ACHN (cell line): ENCODE data around the gene FRAS1.
"Not testable (repeated sequence)": the region's sequence is repeated elsewhere in the genome, so short reads cannot be mapped to it uniquely, and the experiment has no call there.

Source experiments
- DNase-seq: peaks from one replicate; pipeline ENCODE4 v3.0.0-alpha.2; 2015
- in situ Hi-C: cut with HindIII; loops from 2 replicates; pipeline ENCODE4 v1.10.0; 2017; ENCODE audit warnings: low sequenced_read_pairs, low pct_ligation_motif_present, low pct_unique_long_range_greater_than_20kb

FRAS1 gene

GRCh38 chr4:78237360-78237759, 180.2 kb downstream of the FRAS1 start:
- in situ Hi-C loops: no loop called here
- no peak for DNase-seq

- in situ Hi-C loops: no loop called here
- no peak for DNase-seq
Measured at GRCh38 chr4:78242071-78242470, 184.9 kb downstream of the FRAS1 start.

- no peak for DNase-seq
- in situ Hi-C loops: no loop called here
Measured at GRCh38 chr4:78244705-78245485, 187.8 kb downstream of the FRAS1 start.

- in situ Hi-C loops: no loop called here
Measured at GRCh38 chr4:78247536-78248285, 190.6 kb downstream of the FRAS1 start.

GRCh38 chr4:78250500-78250899, 193.4 kb downstream of the FRAS1 start:
- in situ Hi-C loops: no loop called here
- no peak for DNase-seq

More at GRCh38 chr4:78247536-78248285, 190.6 kb downstream of the FRAS1 start:
- no peak for DNase-seq

GRCh38 chr4:78252773-78253172, 195.7 kb downstream of the FRAS1 start:
- DNase-seq, in situ Hi-C loops: not testable (repeated sequence)

GRCh38 chr4:78254893-78255292, 197.8 kb downstream of the FRAS1 start:
- in situ Hi-C loops: no loop called here
- DNase-seq: no peak

- in situ Hi-C loops: no loop called here
- no peak for DNase-seq
Measured at GRCh38 chr4:78265006-78265405, 207.9 kb downstream of the FRAS1 start.

GRCh38 chr4:78267790-78268189, 210.7 kb downstream of the FRAS1 start:
- in situ Hi-C loops: no loop called here
- DNase-seq: no peak

GRCh38 chr4:78268597-78268996, 211.5 kb downstream of the FRAS1 start:
- DNase-seq: no peak
- in situ Hi-C loops: no loop called here

GRCh38 chr4:78275450-78275849, 218.3 kb downstream of the FRAS1 start:
- in situ Hi-C loops, DNase-seq: not testable (repeated sequence)

GRCh38 chr4:78286281-78286680, 229.2 kb downstream of the FRAS1 start:
- in situ Hi-C loops: no loop called here
- DNase-seq: no peak

GRCh38 chr4:78288327-78288726, 231.2 kb downstream of the FRAS1 start:
- in situ Hi-C loops: no loop called here
- DNase-seq: no peak

GRCh38 chr4:78291277-78291676, 234.2 kb downstream of the FRAS1 start:
- no peak for DNase-seq
- in situ Hi-C loops: no loop called here

- DNase-seq: no peak
- in situ Hi-C loops: no loop called here
Measured at GRCh38 chr4:78292341-78292740, 235.2 kb downstream of the FRAS1 start.

- in situ Hi-C loops: no loop called here
Measured at GRCh38 chr4:78292856-78293255, 235.7 kb downstream of the FRAS1 start.

GRCh38 chr4:78293348-78293747, 236.2 kb downstream of the FRAS1 start:
- peak; percentile 22 for DNase-seq
- in situ Hi-C loops: no loop called here

More at GRCh38 chr4:78292856-78293255, 235.7 kb downstream of the FRAS1 start:
- no peak for DNase-seq

- in situ Hi-C loops: no loop called here
- peak; percentile 69 for DNase-seq
Measured at GRCh38 chr4:78293821-78294301, 236.7 kb downstream of the FRAS1 start.

GRCh38 chr4:78296261-78296660, 239.1 kb downstream of the FRAS1 start:
- in situ Hi-C loops: no loop called here
- DNase-seq: no peak
